Hematopoietic multipotent progenitor cell treated with erythropoietin and hydrocortisone succinate and interleukin-3 and kit ligand, for 17 days (in vitro differentiated cells): ENCODE data around the gene TMEM135.

Experiments
- DNase-seq: peaks from one replicate; pipeline ENCODE4 v3.0.0-alpha.2; 2015; ENCODE audit warnings: low spot score

The TMEM135 gene

DNA sequence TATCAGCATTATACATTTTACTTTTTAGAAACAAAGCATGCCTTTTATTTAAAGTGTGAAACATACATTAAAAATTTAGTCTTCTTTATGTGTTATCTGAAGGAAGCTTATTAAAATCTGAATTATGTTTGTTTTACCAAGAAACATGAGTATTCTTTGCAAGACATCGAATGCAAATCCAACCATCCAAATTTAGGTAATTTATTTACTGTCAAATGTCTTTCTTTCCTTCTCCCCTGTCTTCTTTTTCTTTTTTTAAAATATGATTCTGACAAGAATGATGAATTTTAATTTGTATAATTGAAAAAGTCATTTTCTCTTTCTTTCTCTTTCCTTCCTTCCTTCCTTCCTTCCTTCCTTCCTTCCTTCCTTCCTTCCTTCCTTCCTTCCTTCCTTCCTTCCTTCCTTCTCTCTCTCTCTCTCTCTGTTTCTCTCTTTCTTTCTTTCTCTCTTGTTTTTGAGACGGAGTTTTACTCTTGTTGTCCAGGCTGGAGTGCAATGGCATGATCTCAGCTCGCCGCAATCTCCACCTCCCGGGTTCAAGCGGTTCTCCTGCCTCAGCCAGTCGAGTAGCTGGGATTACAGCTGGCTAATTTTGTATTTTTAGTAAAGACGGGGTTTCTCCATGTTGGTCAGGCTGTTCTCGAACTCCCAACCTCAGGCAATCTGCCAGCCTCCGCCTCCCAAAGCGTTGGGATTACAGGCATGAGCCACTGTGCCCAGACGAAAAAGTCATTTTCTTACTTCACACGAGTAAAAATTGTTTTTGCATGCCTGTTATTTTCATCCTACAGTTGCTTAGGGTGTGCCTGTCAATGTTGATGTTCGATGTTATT, 157.5 kb downstream of the TMEM135 start:
- no peak for DNase-seq

DNA sequence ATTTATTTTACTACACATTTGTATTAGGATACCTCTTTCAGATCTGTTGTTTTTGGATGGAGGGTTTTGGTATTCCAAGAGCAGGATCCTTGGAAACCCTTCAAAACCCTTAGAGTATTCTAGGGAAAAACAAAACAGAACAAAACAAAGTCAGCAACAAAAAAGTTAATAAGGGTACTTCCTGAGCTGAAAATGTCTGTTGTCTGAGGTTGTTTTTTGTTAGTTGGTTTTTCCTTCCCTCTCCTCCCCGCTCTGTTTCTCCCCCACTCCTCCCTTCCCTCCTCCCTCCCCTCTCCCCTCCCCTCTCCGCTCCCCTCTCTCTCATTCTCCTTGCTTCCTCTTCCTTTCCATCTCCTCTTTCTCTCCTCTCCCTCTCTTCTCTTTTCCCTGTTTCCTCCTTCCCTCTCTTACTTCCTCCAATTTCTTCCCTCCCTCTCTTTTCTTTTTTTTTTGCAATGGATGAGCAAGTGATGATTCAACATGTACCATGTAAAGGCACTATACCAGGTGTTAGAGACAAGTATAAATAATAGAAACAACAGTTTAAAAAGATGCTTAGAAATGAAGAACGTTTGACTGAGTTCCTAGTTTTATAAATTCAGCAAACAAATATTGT, 160.6 kb downstream of the TMEM135 start:
- DNase-seq, result no peak

DNA sequence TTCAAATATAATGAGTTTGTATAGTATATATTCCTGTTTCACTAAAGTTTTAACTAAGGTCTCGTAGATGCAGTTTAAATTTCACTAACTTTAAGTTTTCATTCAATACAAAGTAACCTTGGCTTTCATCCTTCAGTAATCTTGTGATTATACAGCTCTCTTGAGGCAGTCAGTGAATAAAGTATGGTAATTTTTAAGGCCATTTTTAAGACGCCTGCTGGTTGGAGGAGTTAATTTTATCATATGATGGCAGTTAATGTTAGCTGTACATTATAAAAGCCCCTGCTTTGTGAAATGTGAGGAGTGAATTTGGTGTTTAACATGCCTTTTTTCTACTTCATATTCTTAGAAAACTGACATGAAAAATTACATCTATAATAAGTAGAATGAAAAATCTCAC, 163.6 kb downstream of the TMEM135 start:
- DNase-seq, result no peak

DNA sequence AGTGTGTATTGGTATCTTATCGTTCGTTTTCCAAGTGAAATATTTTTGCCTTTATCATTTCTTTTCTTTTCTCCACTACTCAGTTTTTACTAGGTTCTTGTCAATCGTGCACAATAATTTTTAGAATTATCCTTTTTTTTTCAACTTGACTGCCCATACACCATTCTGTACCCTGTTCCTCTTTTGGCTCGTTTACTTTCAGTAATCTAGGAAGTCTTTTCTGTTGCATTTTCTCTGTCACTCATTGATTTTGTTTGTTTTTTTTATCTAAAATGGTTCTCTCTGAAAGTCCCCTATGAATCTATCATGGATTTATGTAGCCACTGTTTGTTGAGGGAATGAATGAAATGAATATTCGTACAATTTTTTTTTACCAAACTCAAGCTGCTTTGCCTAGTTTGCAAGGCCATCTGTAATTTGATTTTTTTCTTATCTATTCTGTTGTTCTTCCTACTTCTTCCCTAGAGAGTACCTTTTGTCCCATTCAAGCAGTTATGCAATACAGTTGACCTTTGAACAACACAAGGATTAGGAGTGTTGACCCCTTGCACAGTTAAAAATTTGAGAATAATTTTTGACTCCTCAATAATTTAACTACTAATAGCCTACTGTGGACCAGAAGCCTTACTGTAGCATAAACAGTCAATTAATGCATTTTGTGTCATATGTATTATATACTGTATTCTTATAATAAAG, 166.3 kb downstream of the TMEM135 start:
- no peak for DNase-seq

DNA sequence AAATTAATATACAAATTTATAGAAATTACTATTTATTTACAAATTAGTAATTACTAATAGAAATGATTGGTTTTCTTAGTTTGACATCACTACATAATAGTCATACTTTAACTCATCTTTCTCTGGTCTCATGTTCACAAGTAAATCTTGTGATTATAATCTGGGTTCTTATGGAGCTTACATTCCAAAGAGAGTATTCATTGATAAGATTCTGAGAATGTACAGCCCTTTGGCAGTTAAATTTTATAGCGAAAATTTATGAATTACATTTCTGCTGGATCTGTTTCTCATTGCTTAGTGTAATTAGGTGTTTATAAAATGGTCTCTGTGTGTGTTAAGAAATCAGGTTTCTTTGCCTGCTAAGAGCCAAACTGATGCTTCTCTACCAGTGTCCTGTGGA, 175.2 kb downstream of the TMEM135 start:
- DNase-seq, result no peak

DNA sequence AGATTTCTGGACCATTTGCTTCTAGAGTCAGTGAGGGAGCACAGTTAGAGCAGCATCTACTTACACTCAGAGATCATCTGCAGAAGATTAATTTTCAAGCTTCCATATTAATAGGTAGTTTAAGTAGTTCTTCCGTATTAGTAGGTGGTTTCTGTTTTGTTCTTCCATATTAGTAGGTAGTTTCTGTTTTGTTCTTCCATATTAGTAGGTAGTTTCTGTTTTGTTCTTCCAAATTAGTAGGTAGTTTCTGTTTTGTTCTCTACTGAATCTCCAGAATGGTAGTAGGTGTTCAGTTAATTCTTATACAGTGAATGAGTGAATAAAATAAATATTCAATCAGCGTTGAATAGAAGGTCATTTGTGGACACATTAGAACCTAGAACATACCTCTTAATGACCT, 175.7 kb downstream of the TMEM135 start:
- DNase-seq, result no peak

DNA sequence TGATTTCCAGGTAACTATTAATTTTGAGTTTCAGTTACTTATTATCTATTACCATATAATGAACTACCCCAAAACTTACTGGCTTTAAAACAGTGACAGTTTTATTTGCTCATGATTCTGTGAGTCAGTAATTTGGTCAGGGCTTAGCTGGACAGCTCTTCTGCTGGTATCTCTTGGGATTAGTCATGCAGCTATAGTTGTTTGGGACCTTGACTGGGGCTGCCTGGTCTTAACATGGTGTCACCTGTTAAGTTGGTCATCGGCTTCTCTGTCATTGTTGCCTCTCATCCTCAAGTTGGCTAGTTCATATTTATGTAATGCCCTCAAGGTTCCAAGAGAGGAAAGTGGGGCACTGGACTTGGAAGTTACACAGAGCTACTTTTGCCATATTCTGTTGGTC, 177.5 kb downstream of the TMEM135 start:
- no peak for DNase-seq

DNA sequence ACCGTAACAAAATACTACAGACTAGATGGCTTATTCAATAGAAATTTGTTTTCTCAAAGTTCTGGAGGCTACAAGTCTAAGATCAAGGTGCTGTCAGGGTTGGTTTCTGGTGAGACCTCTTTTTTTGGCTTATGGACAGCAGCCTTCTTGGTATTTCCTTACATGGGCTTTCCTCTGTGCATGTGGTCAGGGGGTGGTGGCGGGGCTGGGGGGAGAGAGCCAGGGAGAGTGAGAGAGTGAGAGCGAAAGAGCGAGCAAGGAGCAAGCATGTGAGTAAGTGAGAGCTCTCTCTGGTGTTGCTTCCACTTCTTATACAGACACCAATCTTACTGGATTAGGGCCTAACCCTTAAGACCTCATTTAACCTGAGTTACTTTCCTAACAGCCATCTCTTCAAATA, 181.5 kb downstream of the TMEM135 start:
- no peak for DNase-seq

DNA sequence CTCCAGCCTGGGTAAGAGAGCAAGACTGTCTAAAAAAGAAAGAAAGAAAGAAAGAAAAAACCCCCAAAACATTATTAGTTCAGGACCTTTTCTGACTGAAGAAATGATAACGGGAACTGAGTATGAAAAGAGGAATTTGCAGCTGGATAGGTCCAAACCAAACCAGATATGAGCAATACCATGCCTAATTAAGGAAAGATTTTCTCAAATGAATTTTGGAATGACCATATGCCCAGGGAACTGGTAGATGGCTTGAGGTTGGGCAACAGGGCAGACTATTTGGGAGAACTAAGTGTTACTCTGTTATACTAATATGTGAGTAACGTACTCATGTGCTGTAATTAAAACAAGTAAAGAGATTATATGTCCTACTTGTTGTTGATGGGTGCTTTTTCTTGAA, 186.1 kb downstream of the TMEM135 start:
- DNase-seq, result no peak

DNA sequence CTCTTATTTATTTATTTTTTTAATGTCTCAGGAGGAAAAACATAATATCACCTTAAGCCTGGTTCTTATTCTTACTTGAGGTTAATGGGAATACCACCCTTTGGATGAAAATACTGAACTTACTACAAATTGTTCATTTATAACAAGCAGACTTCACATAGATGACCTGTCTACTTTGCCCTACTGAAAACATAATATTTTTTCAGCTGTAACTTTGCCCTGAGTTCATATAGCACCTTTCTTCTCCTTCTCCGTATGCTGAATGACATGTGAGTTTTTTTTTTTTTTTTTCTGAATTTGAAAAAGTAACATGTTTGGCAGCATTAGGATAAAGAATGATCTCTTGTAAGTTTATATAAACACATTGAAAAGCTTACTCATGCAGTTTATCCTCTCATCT, 186.8 kb downstream of the TMEM135 start:
- DNase-seq, result no peak

DNA sequence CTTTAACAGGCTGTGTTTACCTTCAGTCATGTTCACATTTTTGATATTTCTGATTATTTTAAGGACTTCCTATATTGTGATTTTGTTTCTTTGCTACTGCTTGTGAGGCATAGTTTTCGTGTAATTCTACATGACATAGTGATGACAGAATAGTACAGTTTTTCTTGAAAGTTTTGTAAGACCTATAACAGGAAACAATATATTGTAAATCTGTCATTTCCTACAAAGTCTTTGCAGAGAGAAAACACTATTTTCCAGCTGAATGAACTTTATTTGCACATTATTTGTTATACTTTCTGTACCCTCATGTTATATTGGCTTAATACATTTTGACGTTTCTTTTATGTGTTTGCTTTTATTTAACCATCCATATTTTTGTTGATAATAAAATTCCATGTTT, 191.1 kb downstream of the TMEM135 start:
- no peak for DNase-seq

DNA sequence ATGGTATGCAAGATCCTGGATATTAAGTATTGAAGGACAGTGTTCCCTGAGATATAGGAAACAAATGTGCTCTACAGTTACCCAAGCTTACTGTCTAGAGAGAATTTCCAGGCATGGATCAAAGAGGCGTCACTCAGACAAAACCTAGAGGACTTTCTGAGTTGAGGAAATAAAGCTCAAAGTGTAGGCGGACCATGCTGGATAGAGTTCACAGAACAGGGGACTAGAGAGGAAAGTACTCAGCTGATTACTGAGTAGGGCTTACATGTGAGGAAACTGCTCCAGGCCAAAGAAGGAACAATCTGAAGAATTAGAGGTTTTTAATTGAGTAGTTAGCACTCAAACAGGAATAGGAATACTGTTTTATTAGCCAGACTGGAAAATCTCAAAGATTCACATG, 193.3 kb downstream of the TMEM135 start:
- DNase-seq, result no peak

DNA sequence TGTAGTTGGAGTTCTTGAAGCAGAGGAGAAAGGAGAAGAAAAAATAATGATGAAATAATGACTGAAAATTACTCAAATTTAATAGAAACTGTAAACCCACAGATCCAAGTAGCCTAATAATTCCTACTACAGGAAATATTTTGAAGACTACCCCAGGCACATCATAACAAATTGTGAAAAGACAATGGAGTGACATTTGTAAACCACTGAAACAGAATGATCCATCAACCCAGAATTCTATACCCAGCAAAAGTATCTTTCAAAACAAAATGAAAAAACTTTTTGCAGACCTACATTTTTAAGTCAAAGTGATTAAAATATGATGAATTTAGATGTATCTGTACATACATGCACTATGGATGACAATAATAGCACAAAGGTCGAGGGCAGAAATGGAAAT, 194.6 kb downstream of the TMEM135 start:
- DNase-seq, result no peak

DNA sequence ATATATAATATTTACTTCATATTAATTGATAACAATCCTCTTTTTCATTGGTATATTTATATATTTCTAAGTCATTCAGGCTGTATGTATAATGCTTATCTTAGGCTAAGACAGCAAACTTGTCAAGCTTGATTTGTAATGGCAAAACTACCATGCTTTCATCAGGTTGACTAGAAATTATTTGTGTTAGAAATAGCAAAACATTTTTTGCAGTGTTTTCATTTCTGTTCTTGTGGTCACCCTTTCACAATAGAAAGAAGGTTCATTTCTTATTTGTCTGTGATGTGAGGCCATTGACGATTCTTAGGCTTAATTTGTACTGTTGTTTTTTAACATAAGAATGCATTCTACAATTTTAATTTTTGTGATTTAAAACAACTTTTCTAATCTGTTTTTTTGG, 197.6 kb downstream of the TMEM135 start:
- no peak for DNase-seq

DNA sequence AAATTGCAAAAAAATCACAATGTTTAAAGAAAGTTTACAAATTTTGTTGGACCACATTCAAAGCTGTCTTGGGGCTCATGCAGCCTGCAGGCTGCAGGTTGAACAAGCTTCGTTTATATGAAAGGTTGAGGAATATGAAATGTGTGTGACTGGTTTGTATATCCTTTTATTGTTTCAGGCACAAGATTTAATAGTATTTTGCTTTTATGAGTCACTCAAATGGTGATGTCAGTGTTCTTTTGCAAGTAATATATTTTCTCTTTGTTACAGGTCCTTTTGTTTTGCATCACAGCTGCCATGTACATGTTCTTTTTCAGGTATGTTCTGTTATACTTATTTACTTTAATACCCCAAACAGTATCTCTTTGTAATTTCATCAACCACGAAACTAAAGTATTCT, 198.6 kb downstream of the TMEM135 start:
- DNase-seq, result no peak

DNA sequence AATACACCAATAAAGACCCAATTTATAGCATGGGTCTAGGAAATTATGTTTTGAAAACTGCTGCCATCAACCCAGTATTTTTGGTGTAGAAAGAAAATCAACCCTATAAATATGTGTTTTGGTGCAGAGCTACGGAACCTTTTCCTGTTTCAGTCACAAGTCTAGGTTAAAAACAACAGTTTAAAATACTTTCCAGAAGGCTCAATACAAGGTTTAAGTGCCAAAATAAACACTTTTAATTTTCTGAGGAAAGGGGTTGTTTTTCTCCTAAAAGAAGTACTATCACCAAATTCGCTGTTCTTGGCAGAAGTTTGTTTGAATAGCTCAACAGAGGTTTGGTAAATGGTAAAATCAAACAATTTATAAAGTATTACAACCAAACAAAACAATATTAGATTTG, 201.3 kb downstream of the TMEM135 start:
- no peak for DNase-seq

DNA sequence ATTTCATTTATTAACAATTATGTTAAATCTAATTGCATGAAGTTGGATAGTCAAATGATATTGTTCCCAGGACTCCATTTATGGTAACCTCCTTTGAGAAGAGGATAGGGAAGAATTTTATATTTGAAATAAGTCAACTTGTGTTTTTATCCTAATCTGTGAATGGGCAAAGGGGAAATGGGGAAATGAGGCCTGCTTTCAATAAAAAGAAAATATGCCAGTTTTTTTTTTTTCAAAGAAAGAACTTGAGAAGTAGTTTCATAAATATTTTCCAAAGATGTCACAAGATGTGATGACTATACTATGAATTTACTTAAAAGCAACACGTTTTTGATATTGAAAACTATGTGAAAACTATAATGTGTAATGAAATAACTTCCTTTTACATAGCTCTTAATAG, 201.8 kb downstream of the TMEM135 start:
- DNase-seq, result no peak

DNA sequence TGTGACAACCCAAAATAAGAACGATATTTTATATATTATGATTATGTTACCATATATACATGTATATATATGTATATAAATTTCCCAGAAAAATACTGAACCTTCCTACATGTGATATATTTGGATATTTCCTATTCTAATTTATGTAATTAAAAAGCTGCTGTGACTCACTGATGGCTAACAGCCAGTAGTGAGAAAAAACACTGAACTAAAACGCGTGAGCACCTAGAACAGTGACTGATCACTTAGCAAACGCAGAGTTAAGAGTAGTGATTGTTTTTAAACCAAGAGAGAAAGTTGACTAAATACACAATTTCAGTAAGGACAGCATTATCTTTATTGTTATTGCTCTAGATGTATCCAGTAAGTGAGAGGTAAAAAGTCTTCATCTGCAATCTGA, 213.8 kb downstream of the TMEM135 start:
- DNase-seq, result no peak

DNA sequence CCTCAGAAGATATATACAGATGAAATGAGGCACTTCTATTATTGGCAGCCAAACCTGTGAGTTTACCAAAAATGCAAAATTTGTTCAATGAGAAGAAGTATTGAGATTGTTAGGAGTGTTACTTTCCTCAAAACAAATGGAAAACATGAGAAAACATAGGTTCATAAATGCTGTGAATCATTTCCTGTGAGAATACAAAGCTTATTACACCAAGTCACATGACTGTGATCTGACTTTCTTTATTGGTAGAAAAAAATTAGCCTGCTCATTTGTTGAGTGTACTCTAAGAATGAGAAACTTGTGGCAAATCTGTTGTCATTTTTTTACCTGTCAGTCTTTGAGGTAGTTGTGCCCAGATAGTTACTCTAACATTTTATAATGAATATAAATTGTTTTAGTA, 215.1 kb downstream of the TMEM135 start:
- no peak for DNase-seq

DNA sequence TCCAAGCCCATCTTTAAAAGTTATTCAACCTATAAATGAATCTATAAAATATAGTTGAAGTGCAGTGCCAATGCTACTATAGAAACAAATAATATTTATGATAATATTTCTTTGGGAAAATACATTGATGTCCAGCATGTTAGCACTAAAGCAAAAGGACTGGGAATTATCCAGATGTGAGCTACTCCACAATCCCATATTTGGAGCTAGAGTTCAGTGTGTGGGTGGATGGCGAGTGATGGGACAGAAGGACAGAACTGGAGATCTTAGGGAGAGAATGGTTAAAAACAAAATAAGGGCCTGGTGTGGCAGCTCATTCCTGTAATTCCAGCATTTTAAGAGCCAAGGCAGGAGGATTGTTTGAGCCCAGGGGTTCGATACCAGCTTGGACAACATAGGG, 216.8 kb downstream of the TMEM135 start:
- no peak for DNase-seq

DNA sequence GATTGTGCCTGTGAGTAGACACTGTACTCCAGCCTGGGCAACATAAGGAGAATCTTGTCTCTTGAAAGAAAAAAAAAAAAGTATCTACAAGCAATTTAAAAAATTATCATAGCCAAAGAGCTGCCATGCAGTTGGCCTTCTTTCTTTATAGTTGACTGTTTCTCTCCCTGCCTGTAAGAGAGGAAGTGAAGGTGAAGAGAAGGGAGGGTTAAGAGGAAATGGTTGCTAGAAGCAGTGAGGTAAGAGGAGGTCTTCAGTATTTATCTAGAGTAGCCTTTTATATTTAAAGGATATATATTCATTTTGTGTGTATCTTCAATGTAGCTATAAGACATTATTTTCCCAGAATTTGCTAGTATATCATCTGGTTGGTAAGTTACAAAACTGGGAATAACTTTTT, 217.9 kb downstream of the TMEM135 start:
- no peak for DNase-seq

DNA sequence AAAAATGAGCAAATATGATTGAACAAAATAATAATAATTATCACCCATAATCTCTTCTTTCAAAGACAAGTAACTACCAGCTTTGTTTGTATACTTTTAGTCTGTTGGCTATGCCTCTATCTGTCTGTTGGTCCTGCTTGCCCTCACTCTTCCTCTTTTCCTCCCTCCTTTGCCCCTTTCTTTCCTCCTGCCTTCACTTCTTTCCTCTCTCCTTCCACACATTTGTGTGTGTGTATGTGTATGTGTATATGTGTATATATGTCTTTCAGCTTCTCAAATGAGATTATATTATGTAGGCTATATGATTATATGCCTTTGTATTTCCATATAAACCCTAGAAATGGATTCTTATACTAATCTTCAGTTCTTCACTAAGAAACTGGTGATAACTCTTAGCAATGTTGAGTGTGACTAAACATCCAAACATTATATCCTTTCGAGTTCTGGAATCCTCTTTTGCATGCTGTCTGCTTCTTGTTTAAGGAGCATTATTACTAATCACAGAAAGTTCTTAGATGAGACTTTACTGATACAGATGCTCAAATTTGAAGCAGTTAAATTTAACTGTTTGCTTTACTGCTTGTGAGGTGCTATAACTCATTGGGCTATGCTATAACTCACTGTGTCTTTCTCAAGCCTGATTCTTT, 219.1 kb downstream of the TMEM135 start:
- DNase-seq, result no peak
